ENCODE results near the gene MYH10.
A peak's percentile ranks its signal among the peaks of the same experiment; 100 is the strongest.

Gene MYH10

GRCh38 chr17:8647956-8648355 lies 17.4 kb upstream of the MYH10 start:
- DNase-seq = no peak

DNA sequence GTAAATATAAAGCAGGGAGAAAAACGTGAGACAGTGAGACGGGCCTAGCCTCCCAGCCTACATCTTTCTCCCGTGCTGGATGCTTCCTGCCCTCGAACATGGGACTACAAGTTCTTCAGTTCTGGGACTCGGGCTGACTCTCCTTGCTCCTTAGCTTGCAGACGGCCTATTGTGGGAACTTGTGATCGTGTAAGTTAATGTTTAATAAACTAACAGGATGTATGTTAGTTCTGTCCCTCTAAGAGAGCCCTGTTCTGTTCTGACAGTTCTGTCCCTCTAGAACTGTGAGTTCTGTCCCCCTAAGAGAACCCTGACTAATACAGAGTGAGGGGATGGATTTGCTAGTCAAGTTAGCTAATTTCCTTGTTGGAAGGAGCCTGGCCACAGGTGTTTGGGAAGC lies 16.7 kb upstream of the MYH10 start:
- DNase-seq = no peak

DNA sequence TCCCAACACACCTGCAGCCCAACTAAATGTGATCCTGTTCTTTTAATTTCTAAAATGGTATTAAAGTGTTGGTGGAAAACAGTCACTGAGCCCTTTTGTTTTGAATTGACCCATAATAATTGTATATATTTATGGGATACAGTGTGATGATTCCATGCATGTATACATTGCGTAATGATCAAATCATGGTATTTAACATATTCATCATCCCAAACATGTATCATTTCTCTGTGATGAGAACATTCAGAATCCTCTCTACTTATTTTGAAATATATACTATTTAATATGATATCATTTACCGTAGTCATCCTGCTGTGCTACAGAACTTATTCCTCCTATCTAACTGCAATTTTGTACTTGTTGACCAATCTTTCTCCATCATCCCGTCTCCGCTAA lies 14.0 kb upstream of the MYH10 start:
- no peak for DNase-seq

- peak; percentile 71 for DNase-seq
These were observed 13.5 kb upstream of the MYH10 start for GRCh38 chr17:8643855-8644506.

DNA sequence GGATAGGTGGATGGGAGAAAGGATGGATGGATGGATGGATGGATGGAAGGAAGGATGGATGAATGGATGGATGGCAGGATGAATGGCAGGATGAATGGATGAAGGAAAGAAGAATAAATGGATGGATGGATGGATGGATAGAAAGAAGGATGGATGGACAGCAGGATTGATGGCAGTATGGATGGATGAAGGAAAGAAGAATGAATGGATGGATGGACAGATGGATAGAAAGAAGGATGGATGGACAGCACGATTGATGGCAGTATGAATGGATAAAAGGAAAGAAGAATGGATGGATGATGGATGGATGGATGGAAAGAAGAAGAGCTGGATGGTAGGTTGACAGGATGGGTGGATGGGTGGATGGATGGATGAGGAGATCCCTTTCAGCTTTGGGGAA lies 9.2 kb upstream of the MYH10 start:
- no peak for DNase-seq

GRCh38 chr17:8632061-8632460 lies 1.5 kb upstream of the MYH10 start:
- peak; percentile 30 for DNase-seq

- DNase-seq = peak; percentile 73
These were observed 991 bp upstream of the MYH10 start for GRCh38 chr17:8631554-8631877.

DNA sequence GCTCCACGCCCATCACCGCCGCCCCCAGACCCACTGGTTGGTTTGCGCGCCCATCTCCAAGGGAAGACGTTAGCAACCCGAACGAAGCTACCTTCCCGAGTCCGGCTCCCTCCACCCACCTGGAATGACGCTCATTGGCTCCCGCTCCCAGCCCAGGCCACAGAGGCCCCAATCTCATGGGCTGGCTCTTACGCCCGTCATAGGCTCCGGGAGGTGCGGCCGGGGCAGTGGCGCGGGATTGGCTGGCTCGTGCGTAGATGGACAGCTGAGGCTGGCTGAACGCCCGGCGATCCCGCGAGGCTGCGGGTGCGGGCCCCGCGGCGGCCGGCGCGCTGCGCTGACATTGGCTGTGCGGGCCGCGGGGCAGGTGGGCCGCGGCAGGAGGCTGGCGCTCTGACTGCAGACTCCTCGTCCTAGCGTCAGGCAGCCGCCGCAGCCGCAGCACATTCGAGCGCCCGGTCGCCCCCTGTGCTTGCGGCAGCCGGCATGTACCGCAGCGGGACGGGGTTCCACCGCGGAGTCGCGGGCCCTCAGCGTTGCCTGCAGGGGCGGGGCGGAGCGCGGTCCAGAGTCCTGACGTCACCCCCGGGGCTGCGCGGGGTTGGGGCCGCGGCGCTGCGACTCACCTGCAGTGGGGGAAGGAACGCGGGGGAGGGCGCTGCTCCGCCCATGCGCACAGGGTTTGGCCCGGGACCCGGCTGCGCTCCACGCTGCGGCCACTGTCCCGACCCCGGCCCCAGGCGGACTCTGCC lies 453 bp upstream of the MYH10 start:
- DNase-seq = peak; percentile 100

DNA sequence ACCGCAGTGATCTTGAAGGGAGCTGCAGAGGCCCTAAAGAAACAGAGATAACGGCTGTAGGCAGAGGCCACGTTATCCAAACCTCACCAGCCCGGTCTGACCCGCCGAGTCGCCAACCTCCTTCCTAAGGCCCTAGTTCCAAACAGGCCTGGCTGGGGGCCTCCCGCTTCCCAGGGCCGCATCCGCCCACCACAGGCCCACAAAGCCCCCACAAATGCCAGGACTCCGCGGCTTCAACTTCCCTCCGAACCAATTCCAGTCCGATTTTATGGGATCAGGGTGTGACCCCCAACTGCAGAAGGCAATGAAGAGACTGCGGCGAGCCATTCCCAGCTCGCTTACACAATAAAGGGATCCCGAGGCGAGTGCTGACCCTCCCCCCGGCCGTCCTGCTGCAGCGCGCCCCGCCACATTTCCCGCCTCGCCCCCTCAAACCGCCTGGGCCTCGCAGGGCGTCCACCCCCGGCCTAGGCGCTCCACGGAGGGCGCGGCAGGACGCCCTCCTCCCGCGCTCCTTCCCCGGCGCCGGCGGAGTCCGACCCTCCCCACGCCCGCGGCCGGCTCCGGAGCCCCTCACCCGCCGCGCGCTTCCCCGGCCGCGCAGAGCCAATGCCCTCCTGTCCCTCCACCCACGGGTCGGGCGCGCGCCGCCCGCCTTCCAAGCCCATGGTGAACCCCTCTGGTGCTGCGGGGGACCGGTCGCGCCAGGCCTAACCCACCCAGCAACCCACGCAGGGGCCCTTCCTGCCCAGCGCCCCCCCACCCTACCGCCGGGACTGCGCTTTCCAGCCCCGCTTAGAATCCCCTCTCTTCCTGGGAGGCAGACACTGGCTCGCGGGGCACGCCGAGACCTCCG lies 926 bp downstream of the MYH10 start:
- peak; percentile 70 for DNase-seq

DNA sequence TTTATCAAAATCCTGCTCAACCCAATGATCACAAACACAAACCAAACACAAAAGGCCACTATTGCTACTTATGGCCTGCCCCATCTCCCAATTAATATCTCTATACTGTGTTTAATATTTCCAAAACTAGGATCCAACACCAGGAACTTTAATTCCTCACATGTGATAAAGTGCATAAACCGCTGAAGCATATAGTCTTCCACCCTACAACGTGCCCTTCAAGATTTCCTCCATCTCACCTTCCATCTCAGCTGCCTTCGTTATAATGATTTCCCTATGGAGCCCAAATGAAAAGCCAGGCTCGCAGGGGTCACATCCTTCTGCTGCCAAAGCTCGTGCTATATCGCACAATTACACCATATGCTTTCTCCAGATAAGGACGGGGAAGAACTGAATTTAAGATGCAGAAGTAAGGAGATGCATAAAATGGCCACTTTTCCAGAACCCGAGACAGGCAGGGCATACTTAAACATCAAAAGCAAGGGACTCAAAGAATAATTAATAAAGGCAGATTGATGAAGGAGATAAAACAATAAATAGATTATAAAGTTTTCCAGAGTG lies 1.8 kb downstream of the MYH10 start:
- peak; percentile 50 for DNase-seq

GRCh38 chr17:8628172-8628571 lies 2.4 kb downstream of the MYH10 start:
- DNase-seq = no peak

DNA sequence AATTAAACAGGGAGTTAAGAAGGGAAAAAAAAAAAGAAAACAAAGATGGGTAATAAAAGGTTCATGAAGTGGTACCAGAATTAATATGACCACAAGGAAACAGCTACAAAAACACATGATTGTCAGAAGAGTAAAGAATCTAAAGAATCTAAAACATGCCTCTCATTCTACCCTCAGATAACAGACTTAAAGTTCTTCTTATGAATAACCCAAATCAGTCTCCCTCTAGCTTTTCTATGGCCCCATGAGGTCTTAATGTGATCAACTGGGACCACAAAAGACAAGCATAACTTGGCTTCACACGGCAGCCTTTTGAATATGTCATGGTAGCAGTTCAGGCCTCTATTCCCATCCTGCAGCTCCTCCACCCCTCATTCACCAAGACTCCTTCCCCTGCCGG lies 6.9 kb downstream of the MYH10 start:
- DNase-seq = no peak

- DNase-seq = no peak
These were observed 8.3 kb downstream of the MYH10 start for GRCh38 chr17:8622191-8622590.

DNA sequence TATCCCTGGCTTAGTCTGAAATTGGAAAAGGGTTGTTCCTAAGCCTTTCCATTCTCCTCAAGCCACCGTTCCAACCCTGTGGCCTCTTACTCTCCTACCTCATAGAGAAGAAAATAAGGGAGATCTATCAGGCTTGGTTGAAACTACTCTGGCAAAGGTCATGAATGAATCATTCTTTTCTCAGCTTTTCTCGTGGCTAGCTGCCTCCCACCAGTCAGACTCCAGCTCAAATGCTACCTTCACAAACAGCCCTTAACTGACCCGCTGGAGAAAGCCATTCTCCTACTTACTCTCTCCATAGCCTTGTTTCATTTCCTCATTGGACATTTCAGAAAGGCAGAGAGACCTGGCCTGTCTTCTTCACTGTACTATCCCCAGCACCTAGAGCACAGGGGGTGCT lies 8.9 kb downstream of the MYH10 start:
- DNase-seq = no peak

GRCh38 chr17:8619294-8619693 lies 11.2 kb downstream of the MYH10 start:
- no peak for DNase-seq

DNA sequence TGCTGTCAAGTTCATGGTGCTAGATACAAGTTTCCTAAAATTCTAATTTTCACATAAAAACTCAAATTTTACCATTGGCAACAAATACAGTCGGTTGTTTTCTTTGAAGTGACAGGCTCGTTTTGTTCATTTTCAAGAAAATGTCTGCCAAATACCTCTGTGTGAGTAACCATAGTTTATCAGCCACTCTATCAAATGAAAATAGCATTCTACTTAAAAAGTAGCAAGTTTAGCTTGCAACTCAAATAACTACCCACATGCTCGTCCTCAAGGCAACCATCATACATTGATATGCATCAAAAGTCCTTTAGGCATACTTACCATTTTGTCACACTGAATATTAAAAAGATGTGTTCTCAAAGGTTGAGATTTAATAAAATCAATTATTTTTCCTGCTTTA lies 11.7 kb downstream of the MYH10 start:
- no peak for DNase-seq

GRCh38 chr17:8614988-8615387 lies 15.5 kb downstream of the MYH10 start:
- DNase-seq = no peak

- DNase-seq = no peak
These were observed 18.8 kb downstream of the MYH10 start for GRCh38 chr17:8611619-8612298.

GRCh38 chr17:8611137-8611536 lies 19.4 kb downstream of the MYH10 start:
- DNase-seq = no peak

DNA sequence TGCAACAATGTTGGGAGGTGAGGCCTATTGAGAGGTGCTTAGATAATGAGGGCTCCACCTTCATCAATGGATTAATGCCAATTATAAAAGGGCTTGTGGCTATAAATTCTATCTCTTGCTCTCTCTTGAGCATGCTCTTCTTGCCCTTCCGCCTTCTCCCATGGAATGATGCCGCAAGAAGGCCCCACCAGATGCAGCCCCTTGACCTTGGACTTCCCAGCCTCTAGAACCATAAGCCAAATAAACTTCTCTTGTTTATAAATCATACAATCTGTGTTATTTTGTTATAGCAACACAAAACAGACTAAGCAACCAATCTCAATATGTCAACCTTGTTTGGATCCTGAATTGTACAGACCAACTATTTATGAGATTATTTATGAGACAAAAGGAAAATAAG lies 20.0 kb downstream of the MYH10 start:
- DNase-seq = no peak

GRCh38 chr17:8609910-8610309 lies 20.6 kb downstream of the MYH10 start:
- no peak for DNase-seq

DNA sequence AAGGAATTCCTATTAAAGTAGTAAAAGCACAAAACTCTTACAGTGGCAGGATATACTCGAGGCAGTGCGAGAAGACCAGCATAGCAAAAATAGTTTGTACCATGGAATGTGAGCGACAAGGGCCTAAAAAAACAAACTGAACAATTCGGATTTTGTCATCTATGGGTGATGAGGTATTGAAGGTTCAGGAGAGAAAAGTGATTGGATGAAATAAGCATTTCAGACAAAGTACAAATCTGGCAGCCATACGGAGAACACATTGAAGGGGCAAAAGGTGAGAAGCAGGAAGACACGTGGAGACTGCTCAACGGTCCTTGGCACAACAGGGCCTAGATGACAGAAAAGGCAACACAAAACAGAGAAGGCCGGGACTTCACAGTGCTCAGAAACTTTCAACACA lies 22.5 kb downstream of the MYH10 start:
- DNase-seq = no peak

DNA sequence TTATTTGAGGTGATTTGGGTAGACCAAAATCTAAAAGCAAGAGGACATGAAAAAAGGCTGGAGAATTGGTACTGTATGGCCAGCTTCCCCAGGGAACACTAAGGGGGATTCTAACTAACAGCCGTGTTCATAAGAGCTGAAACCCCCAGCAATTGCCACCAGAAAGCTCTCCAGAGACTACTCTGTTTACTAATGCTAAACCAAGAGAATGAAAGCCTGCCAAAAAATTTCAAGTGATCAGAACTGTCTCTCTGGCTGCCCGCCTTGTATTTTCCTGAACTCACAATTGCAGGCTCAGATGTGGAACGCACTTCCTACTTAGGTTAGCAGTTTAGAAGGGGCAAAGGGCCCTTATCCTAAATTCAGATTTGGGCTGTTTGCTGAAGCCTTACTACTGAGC lies 24.1 kb downstream of the MYH10 start:
- no peak for DNase-seq

Measured in NCI-H82 (cell line).